HG03064 (cell line): ENCODE measurements around the gene C1D.
"Not testable (repeated sequence)": the region's sequence is repeated elsewhere in the genome, so short reads cannot be mapped to it uniquely, and the experiment has no call there.

Experiments used
- ATAC-seq: cut with Tn5 transposase; IDR thresholded peaks from one replicate; pipeline ENCODE4 v1.9.1; 2021; ENCODE audit warnings: low read depth; ENCODE audit not compliant: unreplicated experiment

C1D gene

DNA sequence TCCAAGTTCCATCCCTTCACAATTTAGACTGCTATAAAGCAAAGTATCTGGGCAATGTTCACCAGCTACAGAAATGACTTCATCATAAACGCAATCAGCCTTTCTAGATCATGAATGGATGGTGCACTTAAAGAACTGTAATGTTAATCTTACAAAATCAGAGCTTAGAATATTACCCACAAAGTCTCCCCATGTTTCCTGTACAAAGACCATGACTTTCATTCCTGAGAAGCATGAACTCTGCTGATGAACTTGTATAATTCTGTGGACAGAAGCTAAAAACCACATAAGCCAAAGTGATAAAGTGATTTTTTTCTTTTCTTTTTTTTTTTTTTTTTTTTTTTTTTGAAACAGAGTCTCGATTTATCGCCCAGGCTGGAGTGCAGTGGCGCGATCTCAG lies 53.3 kb downstream of the C1D start:
- no peak for ATAC-seq

DNA sequence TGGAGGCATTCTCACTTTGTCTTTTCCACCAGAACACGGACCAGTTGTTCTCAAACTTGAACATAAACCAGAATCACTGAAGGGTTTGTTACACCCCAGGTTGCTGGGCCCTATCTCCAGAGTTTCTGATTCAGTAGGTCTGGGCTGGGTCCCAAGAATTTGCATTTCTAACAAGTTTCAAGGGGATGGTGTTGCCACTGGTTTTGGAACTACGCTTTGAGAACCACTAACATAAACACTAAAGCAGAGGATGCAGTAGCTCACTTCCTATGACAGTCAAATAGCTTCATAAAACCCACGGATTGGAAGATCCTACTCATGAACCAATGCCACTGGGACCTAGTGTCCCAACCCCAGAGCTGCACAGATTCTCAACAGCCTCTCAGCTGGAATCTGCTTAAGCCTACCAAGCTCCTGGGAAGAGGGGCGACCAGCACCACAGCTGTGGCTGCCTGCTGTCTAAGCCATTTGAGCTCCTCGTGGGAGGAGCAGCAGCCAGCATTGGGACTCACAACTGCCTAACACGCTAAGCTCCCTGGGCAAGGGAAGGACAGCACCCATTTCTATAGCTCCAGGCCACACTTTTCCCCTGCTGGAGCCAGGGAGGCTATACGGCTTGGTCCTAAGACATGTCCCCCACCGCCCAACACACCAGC lies 62.5 kb downstream of the C1D start:
- ATAC-seq = no peak

DNA sequence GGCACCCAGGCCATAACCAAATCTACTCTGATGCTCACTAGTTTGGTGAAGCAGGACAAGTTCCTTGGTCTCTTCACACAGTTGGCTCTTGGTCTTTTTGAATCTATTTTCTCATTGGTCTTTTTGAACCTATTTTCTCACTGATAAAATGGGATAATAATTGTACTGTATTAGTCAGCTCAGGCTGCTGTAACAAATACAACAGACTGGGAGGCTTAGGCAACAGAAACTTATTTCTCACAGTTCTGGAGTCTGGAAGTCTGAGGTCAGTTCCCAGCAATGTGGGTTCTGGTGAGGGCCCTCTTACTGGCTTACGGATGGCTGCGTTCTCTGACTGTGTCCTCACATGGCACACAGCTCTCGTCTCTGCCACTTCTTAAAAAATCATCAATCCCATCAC lies 63.5 kb downstream of the C1D start:
- ATAC-seq = no peak

DNA sequence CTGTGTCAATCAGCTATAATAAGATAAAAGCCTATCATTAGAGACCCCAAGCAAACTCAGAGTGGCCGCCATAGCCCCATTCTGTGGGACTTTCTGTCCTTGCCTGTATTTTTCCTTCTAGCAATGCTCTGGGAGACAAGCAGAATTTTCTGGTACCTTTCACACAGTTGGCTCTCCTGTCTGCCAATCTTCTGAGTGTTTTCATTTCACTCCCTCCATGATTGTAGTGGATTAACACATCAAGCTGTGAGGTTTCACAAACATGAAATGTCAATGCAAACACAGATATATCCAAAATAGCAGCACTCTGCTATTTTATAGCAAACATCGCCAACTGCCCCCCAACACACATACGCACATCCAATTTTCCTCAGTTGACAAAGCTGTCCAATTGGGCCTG lies 64.9 kb downstream of the C1D start:
- no peak for ATAC-seq

DNA sequence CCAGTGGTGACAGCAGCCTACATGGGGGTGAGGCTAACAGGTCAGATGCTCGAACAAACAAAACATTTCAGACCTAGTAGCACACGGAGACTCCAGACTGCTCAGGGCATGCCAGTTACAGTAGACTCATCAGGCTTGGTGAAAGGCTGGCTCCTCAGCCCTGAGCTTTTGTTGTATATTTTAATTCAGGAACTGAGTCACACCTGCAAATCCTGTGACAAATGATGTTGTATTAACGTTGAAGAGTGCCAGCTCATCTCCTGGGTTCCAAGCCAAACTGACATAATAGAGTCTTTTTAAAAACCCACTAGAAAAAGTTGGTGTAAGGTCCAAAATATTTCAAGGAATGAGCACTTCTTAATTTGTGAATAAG lies 65.3 kb downstream of the C1D start:
- ATAC-seq = no peak

DNA sequence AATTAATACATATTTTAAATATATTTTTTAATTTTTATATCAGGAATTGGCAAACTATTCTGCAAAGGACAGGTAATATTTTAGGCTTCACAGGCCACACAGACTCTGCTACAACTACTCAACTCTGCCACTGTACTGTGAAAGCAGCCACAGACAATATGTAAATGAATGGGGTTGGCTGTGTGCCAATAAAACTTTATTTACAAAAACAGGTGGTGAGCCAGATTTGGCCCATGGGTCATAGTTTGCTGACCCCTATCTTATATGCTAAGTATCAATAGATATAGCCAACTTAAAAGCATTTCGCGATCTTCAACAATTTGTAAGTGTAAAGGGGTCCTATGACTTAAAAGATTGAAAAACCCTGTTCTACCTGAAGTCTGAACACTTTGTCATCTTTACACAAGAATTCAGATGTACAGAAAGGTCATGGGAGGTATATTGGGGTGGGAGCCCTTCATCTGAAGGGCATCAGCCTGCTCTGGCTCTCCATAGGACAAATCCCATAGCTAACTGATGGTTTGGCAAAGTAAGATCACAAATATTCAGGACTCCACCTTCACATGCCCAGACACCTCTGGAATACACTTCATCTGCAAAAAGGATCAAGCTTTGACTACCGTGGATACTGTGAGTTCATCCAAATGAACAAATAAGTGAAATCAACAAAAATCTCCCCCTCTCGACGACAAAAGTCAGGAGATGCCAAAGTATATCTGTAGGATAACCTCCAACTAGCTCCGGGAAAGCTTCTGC lies 65.9 kb downstream of the C1D start:
- ATAC-seq = no peak

DNA sequence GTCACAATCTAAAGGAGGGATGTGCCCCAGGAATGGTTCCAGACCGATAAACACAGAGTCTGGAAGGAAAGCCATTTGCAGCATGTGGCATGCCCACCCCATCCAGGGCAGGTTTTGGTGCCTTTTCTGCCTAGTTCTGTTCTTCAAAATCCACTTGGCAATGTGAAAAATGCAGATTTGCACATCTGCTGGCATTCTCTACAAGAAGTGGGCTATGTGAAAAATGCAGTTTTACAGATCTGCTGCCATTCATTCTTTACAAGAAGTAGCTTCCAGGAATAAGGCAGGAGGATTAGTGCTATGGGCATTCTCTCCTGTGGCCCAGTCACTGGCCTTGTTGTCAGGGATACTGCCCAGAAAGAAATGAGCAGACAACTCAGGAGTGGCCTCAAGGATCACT lies 68.1 kb downstream of the C1D start:
- ATAC-seq = no peak

DNA sequence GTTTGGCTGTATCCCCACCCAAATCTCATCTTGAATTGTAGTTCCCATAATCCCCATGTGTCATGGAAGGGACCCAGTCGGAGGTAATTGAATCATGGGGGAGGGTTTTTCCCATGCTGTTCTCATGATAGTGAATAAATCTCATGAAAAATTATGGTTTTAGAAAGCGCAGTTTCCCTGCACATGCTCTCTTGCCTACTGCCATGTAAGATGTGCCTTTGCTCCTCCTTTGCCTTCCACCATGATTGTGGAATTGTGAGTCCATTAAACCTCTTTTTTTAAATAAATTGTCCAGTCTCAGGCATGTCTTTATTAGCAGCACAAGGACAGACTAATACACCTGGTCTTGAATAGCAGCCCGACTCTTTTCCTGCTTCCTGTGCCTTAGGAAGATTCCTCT lies 68.7 kb downstream of the C1D start:
- not testable (repeated sequence) for ATAC-seq

DNA sequence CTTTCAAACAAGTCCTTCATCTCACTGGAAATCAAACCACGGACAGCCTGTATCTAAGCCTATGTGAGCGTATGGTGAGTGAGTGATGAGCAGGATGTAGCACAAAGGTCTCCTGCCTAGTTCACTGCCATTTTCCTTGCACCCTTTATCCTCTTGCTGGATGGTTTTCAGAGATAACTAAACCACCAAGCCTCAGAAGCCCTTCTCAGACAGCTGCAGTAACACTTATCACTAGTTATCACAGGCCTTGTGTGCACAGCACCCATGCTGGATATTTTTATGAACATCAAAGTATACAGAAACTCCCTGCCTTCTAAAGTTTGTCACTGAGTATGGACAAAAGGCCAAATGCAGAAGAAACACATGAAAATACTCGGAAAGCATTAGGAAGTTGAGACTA lies 69.5 kb downstream of the C1D start:
- ATAC-seq = no peak

DNA sequence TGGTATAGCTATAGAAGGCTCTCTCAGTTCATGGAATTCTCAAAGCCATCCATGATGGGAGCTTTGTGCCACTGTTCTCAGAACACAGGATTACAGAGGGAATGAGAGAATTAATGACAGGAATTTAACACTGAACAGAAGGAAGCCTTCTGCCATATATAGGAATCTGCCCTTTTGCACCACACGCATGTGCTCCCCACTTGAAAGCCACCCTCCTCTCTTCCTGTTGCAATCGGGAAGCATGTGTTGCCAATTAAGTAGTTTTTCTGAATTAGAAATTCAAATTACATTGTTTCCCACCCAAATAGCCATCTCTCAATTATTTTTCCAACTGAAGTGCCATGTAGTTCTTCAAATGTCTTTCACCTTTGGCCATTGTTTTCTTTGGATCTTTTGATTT lies 71.3 kb downstream of the C1D start:
- no peak for ATAC-seq
